ENCODE measurements around the gene G6PD.
"Not testable (repeated sequence)": the region's sequence is repeated elsewhere in the genome, so short reads cannot be mapped to it uniquely, and the experiment has no call there.

Gene G6PD

DNA sequence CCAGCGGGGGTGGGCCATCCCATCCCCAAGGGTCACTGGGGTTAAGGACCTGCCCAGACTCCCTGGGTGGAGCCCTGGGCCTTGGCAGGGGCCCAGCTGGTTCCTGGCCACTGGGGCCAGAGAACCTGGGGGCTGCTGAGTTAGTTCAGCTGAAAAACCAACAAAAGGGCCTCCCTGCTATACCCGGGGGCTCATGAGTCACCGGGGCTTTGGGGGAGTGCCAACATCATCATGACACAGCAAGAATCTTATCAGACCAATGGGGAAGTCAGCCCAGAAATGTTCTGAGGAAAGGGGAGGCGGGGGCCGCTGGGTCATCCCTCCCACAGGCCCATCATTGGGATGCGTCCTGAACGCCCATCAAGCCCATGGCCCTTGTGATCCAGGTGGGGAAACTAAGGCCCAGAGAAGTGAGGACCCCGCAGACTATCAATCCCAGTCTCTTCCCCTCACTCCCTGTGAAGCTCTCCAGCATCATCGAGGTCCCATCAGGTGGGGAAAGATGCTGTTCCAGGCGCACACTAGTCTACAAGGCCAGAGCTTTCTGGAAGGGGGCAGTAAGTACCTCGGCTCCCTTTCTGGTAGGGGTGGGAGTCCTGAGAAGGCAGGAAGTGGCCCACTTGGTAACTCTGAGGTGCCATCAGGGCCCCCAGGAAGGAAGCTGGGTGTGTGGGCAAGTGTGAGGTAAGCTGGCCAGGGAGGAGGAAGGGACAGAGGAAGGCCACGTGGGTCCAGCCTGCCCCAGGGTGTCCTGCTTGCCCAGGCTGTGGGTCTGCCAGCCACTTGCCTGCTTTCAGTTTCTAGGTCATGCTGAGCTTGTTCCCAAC, 4.5 kb downstream of the G6PD start:
- no peak for DNase-seq

DNA sequence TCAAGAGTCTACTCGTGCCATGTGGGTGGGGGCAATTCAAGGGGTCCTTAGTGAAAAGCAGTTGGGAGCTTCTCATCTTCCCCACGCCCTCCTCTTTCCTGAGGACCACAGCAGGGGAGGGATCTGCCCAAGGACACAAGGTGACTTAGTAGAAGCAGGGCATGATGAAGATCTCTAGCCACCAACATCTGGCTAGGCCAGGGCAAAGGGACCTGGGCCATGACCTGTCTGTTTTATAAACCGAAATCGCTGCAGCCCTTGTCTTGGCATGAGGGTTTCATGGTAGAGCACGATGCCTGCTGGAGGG, 5.1 kb downstream of the G6PD start:
- no peak for DNase-seq

DNA sequence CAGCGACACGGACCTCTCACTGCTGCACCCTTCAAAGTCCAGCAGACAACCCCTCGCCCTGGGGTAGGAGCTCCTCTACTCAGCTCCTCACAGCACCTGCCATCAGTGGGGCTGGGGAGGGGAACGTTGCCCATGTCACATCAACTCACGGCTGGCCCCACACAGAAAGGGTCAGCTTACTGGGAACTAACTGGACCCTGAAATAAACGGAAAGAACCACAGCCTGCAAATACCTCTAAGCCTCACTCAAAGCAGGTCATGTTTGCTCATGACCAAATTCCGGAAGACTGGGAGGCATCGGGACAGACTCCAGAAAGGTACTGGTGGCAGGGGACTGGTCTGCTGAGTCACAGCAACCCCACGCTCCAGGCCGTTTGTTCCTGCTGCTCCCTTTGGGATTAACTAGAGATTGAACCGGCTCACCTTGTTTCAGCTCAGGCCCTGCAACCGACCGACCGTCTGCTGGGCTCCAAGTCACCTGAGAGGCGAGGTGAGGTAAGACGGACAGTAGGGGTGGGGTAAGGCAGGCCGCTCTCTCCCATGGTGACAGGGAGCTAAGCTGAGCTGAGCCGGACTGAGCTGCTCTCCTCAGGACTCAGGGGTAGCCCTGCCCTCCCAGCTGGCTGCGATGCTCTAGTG, 5.6 kb downstream of the G6PD start:
- DNase-seq, result no peak

DNA sequence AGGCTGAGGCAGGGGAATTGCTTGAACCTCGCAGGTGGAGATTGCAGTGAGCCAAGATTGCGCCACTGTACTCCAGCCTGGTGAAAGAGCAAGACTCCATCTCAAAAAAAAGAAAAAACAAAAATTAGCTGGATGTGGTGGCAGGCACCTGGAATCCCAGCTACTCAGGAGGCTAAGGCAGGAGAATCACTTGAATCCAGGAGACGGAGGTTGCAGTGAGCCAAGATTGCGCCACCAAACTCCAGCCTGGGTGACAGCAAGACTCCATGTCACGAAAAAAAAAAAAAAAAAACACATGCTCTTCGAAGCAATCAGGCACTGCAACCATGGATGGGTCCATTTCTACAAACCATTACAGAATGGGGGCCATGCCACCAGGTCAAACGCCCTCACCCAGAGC, 6.3 kb downstream of the G6PD start:
- not testable (repeated sequence) for DNase-seq

DNA sequence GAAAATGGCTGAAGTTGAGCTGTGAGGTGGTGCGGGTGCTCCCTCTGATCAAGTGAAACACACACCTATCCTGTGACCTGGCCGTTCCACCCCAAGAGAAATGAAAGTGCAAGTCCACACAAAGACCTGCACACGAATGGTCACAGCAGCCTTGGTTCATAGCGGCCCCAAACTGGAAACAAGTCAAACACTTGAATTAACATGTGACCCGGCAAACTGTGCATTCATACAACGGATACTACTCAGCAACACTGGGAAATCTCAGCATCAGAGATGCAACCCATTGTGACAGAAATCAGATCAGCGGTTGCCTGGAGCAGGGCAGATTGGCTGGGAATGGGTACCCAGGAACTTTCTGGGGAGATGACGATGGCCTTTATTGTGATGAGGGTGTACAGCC, 7.6 kb downstream of the G6PD start:
- no peak for DNase-seq

DNA sequence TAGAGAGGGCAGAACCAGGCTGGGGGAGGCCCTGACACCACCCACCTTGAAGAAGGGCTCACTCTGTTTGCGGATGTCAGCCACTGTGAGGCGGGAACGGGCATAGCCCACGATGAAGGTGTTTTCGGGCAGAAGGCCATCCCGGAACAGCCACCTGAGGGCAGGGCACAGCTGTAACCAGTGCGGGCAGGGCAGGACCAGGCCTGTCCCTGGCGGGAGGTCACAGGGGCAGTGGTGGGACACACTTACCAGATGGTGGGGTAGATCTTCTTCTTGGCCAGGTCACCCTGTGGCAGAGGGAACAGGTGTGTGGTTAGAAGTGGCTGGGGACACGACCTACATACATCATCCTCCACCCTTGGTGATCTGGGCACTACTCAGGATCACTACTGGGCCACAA, 10.8 kb downstream of the G6PD start:
- no peak for DNase-seq

DNA sequence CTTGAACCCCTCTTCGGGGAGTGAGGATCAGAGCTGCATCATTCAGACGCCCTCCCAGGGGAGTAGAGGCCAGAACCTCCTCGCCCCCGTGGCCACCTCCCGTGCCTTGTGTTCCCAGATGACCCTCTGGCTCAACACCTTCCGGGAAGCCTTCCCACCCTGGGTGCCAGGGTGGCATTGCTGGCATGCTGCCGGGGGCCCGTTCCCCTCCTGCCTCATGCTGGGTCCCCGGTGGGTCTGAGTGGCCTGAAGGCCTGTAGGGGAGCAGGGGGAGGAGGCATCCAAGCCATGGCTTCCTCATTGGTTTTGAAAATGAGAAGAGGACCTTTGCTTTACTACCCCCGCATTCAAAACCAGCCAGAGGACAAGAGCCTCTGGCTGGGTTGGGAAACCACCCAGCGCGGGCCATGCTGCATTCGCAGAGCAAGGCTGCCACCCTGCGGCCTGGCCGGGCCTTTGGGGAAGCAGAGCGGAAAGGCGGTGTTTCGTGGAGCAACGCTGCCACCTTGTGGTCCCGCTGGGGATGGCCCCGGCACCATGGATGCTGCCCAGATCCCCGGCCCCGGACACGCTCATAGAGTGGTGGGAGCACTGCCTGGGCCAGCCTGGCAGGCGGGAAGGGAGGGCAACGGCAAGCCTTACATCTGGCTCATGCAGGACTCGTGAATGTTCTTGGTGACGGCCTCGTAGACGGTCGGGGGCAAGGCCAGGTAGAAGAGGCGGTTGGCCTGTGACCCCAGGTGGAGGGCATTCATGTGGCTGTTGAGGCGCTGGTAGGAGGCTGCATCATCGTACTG, 11.9 kb downstream of the G6PD start:
- DNase-seq, result peak; percentile 40

DNA sequence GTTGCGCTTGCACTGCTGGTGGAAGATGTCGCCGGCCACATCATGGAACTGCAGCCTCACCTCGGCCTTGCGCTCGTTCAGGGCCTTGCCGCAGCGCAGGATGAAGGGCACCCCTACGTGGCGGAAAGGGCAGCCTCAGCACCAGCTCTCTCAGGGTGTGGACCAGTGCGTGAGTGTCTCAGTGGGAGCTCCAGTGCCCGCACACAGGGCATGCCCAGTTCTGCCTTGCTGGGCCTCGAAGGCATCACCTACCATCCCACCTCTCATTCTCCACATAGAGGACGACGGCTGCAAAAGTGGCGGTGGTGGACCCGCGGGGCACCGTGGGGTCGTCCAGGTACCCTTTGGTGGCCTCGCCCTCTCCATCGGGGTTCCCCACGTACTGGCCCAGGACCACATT, 14.0 kb downstream of the G6PD start:
- no peak for DNase-seq

DNA sequence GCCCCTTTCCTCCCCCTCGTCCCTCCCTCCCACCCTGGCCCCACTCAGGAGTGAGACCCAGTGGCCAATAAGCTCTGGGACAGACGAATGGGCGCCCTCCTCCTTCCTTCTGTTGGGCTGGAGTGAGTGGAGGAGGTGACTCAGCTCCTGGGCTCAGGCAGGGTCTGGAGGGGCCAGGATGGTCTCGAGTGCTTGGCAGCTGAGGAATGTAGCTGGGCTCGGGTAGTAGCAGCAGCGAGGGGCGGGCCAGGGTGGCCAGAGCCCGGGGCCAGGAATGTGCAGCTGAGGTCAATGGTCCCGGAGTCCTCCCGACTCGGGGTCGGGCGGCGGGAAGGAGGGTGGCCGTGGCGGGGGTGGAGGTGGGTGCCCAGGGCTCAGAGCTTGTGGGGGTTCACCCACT, 15.0 kb downstream of the G6PD start:
- DNase-seq, result no peak

DNA sequence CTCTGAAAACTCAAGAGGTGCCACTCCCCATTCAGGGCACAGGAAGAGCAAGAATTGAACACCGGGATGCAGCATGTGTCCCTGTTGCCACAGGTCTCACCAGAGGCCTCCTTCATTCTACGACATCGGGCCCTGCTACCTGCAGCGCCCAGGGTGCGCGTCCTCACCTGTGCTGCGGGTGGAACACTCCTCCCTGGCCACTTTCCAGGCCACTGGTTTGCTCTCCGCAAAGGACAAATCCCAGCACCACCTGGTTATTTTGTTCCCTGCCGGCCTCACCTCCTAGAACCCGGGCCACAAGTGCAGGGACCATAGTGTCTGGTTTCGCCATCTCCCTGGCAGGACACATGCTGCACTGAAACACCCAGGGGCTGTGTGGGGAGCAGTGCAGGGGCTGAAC, 16.4 kb downstream of the G6PD start:
- DNase-seq, result no peak

DNA sequence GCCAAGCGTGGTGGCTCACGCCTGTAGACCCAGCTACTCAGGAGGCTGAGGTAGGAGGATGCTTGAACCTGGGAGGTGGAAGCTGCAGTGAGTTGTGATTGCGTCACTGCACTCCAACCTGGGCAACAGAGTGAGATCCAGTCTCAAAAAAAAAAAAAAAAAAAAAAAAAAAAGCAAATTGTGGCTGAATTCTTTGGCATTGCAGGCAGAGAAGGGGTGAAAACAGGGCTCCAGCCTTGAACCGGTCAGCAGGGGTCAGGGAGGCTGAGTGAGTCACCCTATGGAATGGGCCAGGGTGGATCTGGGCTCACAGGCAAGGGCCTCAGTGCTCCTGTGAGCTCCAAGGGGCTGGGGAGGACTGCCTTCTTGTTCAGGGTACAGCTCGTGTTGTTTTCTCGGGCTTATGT, 17.4 kb downstream of the G6PD start:
- no peak for DNase-seq

DNA sequence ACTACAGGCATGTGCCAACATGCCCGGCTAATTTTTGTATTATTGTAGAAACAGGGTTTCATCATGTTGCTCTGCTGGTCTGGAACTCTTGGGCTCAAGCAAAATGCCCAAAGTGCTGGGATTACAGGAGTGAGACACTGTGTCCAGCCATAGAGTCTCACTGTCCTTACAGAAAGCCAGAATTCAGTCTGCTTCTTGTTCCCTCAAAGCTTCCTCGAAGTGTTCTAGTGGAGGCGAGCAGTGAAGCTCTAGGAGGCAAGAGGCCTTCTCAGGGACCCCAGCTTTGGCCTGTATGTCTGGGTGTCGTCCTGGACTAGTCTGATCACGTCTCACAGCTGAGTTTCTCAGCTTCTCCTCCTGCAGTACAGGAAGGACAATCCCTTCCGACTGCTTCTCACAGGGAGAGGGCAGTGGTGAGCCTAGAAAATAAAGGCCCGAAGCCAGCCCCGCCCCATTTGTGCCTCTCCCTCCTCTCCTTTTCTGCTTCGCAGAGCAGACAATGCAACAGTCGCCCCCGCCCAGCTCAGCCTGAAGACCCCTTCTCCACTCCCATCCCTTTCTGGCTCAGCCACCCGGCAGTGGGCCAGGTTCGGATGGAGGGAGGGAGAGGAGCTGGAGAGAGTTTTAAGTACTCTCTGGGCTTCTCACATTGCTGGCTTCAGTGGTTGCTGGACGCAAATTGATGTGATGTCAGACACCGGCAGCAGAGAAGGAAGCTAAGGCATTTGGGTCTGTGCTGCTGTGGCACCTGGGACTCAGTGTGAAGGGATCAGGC, 19.6 kb downstream of the G6PD start:
- DNase-seq, result peak; percentile 29

DNA sequence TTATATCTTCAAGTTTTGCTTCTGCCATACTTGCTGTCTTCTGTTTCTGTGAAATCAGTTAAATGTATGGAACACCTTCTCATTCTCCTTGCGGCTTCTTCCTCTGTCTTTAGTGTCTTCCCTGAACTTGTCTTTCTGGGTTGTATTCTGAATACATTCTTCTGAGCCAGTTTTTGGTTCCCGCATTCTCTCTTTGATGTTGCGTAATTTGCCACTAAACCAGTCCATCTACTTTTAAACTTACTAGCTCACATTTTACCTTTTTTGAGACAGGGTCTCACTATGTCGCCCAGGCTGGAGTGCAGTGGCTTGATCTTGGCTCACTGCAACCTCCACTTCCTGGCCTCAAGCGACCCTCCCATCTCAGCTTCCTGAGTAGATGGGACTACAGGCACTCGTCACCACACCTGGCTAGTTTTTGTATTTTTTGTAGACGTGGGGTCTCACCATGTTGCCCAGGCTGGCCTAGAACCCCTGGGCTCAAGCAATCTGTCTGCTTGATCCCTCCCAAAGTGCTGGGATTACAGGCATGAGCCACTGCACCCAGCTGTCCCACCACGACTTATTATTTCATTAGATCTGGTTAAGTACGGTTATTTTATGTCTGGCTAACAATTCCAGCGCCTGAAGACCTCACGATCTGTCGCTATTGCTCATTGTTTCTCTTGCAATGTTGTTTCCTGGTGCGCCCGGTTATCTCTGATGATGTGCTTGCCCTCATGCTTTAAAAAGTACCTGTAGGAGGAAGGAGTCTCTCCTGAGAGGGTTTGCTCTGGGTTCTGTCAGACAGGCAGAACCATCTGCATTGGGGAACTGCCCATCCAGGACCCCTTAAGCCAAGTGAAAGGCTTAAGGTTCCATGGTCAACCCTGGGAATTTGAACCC, 20.8 kb downstream of the G6PD start:
- DNase-seq, result no peak

DNA sequence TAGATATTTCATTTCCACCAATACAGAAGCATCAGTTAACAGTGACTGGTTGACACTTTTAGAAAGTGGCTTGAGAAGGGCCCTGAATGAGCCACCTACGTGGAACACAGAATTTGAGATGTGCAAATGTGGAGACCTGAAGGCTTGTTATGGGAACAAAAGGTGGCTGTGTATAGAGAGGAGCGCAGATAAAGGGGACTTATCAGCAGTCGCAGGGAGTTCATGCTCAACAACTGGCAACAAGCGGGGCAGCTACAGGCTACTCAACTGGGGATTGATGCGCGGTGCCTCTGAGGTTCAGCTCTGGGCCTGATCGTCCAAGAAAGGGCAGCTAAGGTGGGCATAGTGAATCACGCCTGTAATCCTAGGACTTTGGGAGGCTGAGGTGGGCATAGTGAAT, 27.3 kb downstream of the G6PD start:
- DNase-seq, result no peak

DNA sequence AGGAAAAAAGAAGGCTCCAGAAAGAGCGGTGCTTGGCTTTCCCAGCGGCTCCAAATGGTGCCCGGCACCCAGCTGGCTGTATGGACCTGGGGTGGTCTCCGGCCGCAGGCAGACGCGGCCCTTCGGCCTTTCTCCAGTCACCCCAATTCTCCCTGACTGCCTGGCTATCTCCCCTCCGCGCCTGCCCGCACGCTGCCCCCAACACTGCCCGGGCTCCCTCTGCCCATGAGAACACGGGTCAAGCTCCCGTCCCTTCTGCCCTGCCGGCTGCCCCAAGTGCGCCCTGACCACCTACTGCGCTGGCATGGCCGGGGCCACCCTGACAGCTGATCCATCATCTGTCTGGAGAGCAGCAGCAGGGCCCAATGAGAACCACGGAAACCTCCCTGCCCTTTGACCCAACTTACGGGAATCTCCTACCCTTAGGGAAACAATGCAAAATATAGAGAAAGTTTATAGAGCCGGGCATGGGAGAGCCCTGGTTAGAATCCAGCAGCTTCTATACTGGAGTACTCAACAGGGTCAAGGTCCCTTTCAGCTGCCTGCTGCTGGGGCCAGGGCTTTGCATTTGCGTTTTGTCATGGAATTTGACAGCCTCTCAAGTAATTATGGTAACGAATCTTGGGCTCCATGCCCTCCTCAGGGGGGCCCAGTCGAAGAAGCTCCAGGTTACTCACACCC, 29.4 kb downstream of the G6PD start:
- DNase-seq, result no peak

DNA sequence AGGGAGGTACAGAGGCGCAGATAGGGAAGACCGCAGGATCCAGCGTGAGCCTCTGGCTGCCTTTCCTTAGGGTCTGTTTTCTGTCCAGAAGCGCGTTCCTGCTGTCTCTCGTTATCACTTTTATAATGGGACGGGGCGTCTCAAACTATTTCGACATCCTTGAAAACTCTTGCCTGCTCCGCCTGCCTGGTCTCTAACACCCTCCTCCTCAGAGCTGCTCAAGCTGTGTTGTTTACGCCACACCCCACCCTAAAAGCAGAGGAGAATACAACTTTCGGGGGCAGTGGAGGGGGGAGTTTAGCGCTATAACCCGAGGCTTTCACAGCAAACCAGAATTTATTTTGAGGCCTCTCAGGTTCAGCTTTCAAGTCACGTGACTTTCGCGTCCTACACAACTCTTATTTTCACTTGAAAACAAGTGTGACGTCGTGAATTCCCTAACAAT, 30.0 kb downstream of the G6PD start:
- no peak for DNase-seq

DNA sequence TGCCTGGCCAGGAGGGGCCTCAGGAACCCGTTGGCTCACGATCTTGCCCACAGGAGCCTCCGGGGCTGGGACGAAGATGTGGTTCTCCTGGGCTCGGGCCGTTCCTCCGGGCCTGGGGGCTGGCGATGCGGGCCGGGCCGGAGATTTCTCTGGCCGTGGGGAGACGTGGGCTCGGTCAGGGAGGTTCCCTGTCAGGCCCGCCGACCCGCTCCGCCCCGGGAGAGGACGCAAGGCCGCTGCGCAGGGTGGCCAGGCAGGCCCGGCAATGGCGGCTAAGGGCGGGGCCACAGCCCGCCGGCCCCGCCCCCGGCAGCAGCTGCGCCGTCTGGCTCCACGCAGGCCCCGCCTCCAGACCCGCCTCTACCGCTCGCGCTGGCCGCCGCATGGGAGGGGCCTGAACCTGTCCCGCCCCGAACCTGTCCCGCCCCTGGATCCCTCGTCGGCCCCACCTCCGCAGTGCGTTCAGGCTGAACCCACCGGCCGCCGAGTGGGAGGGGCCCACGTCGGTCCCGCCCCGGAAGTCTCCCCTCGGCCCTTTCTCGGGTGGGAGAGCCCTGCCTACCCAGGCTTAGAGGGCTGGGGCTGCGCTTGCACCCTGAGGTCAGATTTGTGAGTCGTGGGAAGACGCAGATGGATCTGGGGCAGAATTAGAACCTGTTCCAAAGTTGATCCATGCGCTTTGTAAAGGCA, 30.5 kb downstream of the G6PD start, which contains the start of gene FAM3A:
TSS of gene FAM3A (minus strand) at position 267 of the 690 bp plus-strand sequence. CDS start 460 bp downstream, outside the sequence.
- peak; percentile 69 for DNase-seq

DNA sequence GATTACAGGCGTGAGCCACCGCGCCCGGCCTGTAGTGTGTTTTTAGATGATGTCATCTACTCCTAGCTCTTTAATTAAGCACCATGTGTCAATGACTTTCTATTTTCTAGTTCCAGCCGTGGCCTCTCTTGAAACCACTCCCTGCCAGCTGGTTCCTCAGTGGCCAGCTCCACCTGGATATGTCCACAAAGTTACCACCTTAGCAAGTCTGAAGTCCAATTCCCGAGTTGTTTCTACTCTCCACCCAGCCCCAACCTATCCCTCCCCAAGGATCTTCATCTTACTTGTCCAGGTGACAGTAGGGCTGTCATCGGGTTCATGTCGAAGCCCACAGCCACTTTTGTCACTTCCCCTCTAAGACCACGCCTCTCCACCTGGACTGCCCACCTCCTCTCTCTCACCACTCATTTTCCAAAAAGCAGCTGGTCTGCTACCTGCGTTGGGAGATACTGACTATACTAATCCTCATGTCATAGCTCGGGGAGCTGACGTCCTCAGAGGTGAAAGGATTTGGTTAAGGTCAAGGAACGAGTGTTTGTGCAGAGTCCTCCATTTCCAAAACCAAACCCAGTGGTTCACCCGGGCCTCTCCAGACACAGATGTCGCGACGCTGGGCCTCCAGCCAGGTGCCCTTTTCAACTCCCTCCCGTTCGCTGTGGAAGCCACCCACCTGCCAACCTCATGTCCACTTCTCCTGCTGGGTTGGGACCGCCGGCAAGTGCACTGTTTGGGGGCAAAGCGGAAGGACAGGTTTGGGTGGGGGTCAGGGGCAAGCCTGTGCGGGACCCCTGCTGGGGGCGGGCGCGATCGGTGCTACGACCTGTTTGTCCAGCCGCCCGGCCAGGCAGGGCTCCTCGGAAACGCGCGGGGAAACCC, 31.3 kb downstream of the G6PD start:
- DNase-seq, result no peak

DNA sequence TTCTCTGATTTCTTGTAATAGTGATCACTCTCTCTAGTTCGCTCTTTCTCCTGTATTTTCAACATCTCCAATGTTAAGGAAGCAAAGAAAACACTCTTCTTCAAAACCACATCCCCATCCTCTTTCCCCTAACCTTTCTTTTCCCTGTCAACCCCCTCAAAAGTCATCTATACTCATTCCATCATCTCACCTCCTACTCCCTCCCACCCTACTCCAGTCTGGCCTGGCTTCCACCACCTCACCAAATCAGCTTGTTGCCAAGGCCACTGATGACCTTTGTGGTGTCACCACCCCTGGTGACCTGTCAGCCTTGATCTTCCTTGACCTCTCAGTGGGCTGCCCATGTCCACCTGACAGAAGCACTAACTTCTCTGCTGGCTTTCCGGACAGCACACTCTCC, 32.9 kb downstream of the G6PD start:
- DNase-seq, result no peak
